SK-N-SH (cell line): ENCODE measurements around the gene EMP2. TPM values are rescaled to one million over a fixed set of nuclear protein-coding genes. Genes with fewer than 3 reads are reported as not detected.
"Not testable (repeated sequence)": the region's sequence is repeated elsewhere in the genome, so short reads cannot be mapped to it uniquely, and the experiment has no call there.

ENCODE experiments used
- CTCF ChIA-PET: fragments of 300-600, 350-600 bp; formaldehyde crosslinking; extraction: SDS; loops from one replicate; lab custom pipeline; 2021; lab: Yijun Ruan, JAX
- POLR2A ChIA-PET: fragments of 350-600 bp; sonication (Branson Sonifier 250); formaldehyde crosslinking; extraction: SDS; loops from one replicate; lab custom pipeline; 2020; ENCODE audit warnings: antibody characterized with exemption, inconsistent platforms; lab: Yijun Ruan, JAX
- DNase-seq: peaks from one replicate; pipeline ENCODE4 v3.0.0; 2012
- H2AFZ ChIP-seq: fragments of 200-600 bp; sonication (generic); 2 replicates; pipeline ENCODE4 v1.8.1; 2016; ENCODE audit warnings: antibody characterized with exemption, mild to moderate bottlenecking, low read depth
- H3F3A ChIP-seq: fragments of 200-600 bp; sonication (generic); replicated peaks from 2 replicates; pipeline ENCODE3; 2016; ENCODE audit warnings: antibody characterized with exemption, mild to moderate bottlenecking; ENCODE audit not compliant: insufficient read depth
- H3K27ac ChIP-seq, 2 experiments: fragments of 200-500 bp in 1 of 2; fragments of 200-600 bp in 1 of 2; sonication (Bioruptor generic) in 1 of 2; sonication (generic), shearing (Covaris generic) in 1 of 2; 2 replicates each; pipeline versions ENCODE4 v1.5.1 to v1.6.1; 2014 to 2016; ENCODE audit warnings: low read depth in 2 of 2, inconsistent platforms in 1 of 2, low read length in 1 of 2, mild to moderate bottlenecking in 1 of 2, mixed read lengths in 1 of 2
- H3K27me3 ChIP-seq: fragments of 200-600 bp; sonication (generic), shearing (Covaris generic); 2 replicates; pipeline ENCODE4 v1.6.1; 2016; ENCODE audit warnings: mixed run types; ENCODE audit not compliant: insufficient read depth
- H3K36me3 ChIP-seq, 2 experiments: fragments of 200-500 bp in 1 of 2; fragments of 200-600 bp in 1 of 2; sonication (Bioruptor generic) in 1 of 2; sonication (generic) in 1 of 2; replicated peaks in 1 of 2; 2 replicates each; pipeline versions ENCODE3 to v1.5.1; 2014 to 2016; ENCODE audit warnings: low read length in 1 of 2, mild to moderate bottlenecking in 1 of 2; ENCODE audit not compliant: insufficient read depth in 2 of 2, control insufficient read depth in 1 of 2
- H3K4me1 ChIP-seq, 2 experiments: fragments of 200-500 bp in 1 of 2; fragments of 200-600 bp in 1 of 2; sonication (Bioruptor generic) in 1 of 2; sonication (generic), shearing (Covaris generic) in 1 of 2; 2 replicates each; pipeline versions ENCODE4 v1.5.1 to v1.6.1; 2014 to 2016; ENCODE audit warnings: low read depth in 1 of 2, low read length in 1 of 2, mixed run types in 1 of 2; ENCODE audit not compliant: insufficient read depth in 2 of 2, control insufficient read depth in 1 of 2
- H3K4me2 ChIP-seq: fragments of 200-600 bp; sonication (generic), shearing (Covaris generic); 2 replicates; pipeline ENCODE4 v1.6.1; 2017; ENCODE audit warnings: mixed run types
- H3K4me3 ChIP-seq, 2 experiments: fragments of 200-500 bp in 1 of 2; fragments of 200-600 bp in 1 of 2; sonication (Bioruptor generic) in 1 of 2; sonication (generic), shearing (Covaris generic) in 1 of 2; 2 replicates each; pipeline versions ENCODE4 v1.5.1 to v1.8.1; 2014 to 2016; ENCODE audit warnings: low read depth in 2 of 2, inconsistent platforms in 1 of 2, low read length in 1 of 2, mild to moderate bottlenecking in 1 of 2, mixed read lengths in 1 of 2, moderate library complexity in 1 of 2
- H3K79me2 ChIP-seq: fragments of 200-600 bp; sonication (generic); 2 replicates; pipeline ENCODE4 v1.8.1; 2017; ENCODE audit warnings: mild to moderate bottlenecking; ENCODE audit not compliant: insufficient read depth
- H3K9ac ChIP-seq: fragments of 200-600 bp; sonication (generic); 2 replicates; pipeline ENCODE4 v1.6.1; 2017; ENCODE audit warnings: mixed run types
- H3K9me2 ChIP-seq: fragments of 200-600 bp; sonication (generic); 2 replicates; pipeline ENCODE4 v1.6.1; 2017; ENCODE audit warnings: mixed run types
- H3K9me3 ChIP-seq: fragments of 200-600 bp; sonication (generic); 2 replicates; pipeline ENCODE4 v1.6.1; 2017; ENCODE audit warnings: mixed run types, mild to moderate bottlenecking, moderate library complexity
- H4K20me1 ChIP-seq: fragments of 200-600 bp; sonication (generic); 2 replicates; pipeline ENCODE4 v1.6.1; 2017; ENCODE audit warnings: mild to moderate bottlenecking, mixed run types; ENCODE audit not compliant: insufficient read depth
- CHD2 ChIP-seq: fragments of 150-350 bp; IDR thresholded peaks from 2 replicates; pipeline ENCODE4 v1.6.1; 2018; ENCODE audit warnings: low read length; ENCODE audit not compliant: partially characterized antibody
- EP300 ChIP-seq, 2 experiments: IDR thresholded peaks; 2 replicates each; pipeline versions ENCODE4 v1.4.0 to v1.6.1; 2012; ENCODE audit warnings: borderline replicate concordance in 1 of 2, low read depth in 1 of 2, low read length in 1 of 2
- FOSL2 ChIP-seq: IDR thresholded peaks from 2 replicates; pipeline ENCODE4 v1.4.0; 2012; ENCODE audit warnings: low read depth, mild to moderate bottlenecking, moderate library complexity, borderline replicate concordance
- FOXJ3 ChIP-seq: sonication (generic); formaldehyde crosslinking; IDR thresholded peaks from 2 replicates; pipeline ENCODE4 v1.5.1; 2020; ENCODE audit warnings: mild to moderate bottlenecking, missing genetic modification reagents
- FOXM1 ChIP-seq: IDR thresholded peaks from 2 replicates; pipeline ENCODE4 v1.4.0; 2012; ENCODE audit warnings: low read depth, mild to moderate bottlenecking
- GABPA ChIP-seq: IDR thresholded peaks from 2 replicates; pipeline ENCODE4 v1.4.0; 2012; ENCODE audit warnings: low read depth, mild to moderate bottlenecking
- GATA2 ChIP-seq: sonication (generic); formaldehyde crosslinking; IDR thresholded peaks from 2 replicates; pipeline ENCODE4 v1.5.0; 2020; ENCODE audit warnings: mild to moderate bottlenecking, missing genetic modification reagents
- IRF3 ChIP-seq: fragments of 150-350 bp; IDR thresholded peaks from 2 replicates; pipeline ENCODE4 v1.6.1; 2016; ENCODE audit warnings: mild to moderate bottlenecking, low read depth, low read length
- MEF2A ChIP-seq: IDR thresholded peaks from 2 replicates; pipeline ENCODE4 v1.4.0; 2012; ENCODE audit warnings: low read depth, borderline replicate concordance
- NFIC ChIP-seq: IDR thresholded peaks from 2 replicates; pipeline ENCODE4 v1.4.0; 2012; ENCODE audit warnings: borderline replicate concordance
- NRF1 ChIP-seq: IDR thresholded peaks from 2 replicates; pipeline ENCODE4 v1.6.1; 2012; ENCODE audit warnings: low read depth, mild to moderate bottlenecking, low read length
- RXRA ChIP-seq: IDR thresholded peaks from 2 replicates; pipeline ENCODE4 v1.4.0; 2012; ENCODE audit warnings: low read depth, mild to moderate bottlenecking, borderline replicate concordance
- TAF1 ChIP-seq: IDR thresholded peaks from 2 replicates; pipeline ENCODE4 v1.6.1; 2012; ENCODE audit warnings: low read depth, mild to moderate bottlenecking, low read length, moderate library complexity, borderline replicate concordance
- WGBS: methylation state at CpG from one replicate; pipeline ENCODE4 v1.1.6; 2017; ENCODE audit warnings: low lambda C conversion rate; 5-methylcytosine and 5-hydroxymethylcytosine counted together
- polyA plus RNA-seq, 3 experiments: library from polyadenylated mRNA; depleted of rRNA; stranded (reverse); fragments of >200 nt; gene quantifications; 2 replicates each; pipeline ENCODE4 v1.2.3, GENCODE V29; 2012
- TF ChIP-seq, protein P1 (sequence below): IDR thresholded peaks from 2 replicates; pipeline ENCODE4; 2012
- TF ChIP-seq, protein P2 (sequence below): fragments of 200-600 bp; sonication (generic); IDR thresholded peaks from 2 replicates; pipeline ENCODE4 v1.6.1; 2017; ENCODE audit warnings: antibody characterized with exemption, mild to moderate bottlenecking, moderate library complexity

Gene EMP2
- polyA plus RNA-seq, 1 of the 3 experiments (the other 2 are of a cell fraction), result 4.3 TPM

DNA sequence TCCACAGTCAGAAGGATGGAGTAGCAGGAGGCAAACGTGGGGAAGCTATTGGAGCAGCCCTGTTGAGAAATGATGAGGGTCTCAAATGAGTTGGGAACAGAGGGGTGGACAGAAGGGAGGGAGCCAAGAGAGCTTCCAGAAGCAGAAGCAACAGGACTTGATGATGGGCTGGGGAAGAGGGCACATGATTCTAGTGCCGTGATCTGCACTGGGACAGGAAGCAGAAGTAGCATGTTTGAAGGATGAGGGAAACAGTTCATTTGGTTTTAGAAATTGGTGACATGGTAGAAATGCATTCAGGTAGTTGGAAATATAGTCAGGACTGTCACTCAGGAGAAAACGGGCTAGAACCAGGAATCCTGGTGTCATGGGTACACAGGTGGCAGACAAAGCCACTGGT lies 19.4 kb downstream of the EMP2 start:
- no peak overlapping the region for H3K4me2 ChIP-seq
- no peaks in the 10 kb centered on the region for H3F3A ChIP-seq
- WGBS, result 84% methylated on average over 3 of the region's 3 CpGs
- no peaks in the 10 kb centered on the region for H3K79me2 ChIP-seq
- ChIA-PET CTCF (interaction anchor here (0.7 kb wide), 1 partner anchor 172 kb away, joined by 3 read pairs; no protein-coding TSS in a partner anchor), POLR2A (no interaction called here)
- no peak overlapping the region for H3K27ac ChIP-seq
- no peaks in the 10 kb centered on the region for H3K9me3 ChIP-seq
- H2AFZ ChIP-seq, result no peak overlapping the region
- H3K27me3 ChIP-seq, result no peaks in the 10 kb centered on the region
- H3K9ac ChIP-seq, result no peak overlapping the region
- no peak overlapping the region for H3K4me3 ChIP-seq
- no peak for DNase-seq
- TF ChIP-seq FOXM1, result no peak
- no peak for TF ChIP-seq CHD2
- TF ChIP-seq NFIC, result no peak
- H3K36me3 ChIP-seq, result no peaks in the 10 kb centered on the region
- no peaks in the 10 kb centered on the region for H4K20me1 ChIP-seq
- peaks cover 0 to 7% of the 10 kb centered on the region in 2 experiments; a peak in 1 of 4 replicates for H3K4me1 ChIP-seq
- no peaks in the 10 kb centered on the region for H3K9me2 ChIP-seq

DNA sequence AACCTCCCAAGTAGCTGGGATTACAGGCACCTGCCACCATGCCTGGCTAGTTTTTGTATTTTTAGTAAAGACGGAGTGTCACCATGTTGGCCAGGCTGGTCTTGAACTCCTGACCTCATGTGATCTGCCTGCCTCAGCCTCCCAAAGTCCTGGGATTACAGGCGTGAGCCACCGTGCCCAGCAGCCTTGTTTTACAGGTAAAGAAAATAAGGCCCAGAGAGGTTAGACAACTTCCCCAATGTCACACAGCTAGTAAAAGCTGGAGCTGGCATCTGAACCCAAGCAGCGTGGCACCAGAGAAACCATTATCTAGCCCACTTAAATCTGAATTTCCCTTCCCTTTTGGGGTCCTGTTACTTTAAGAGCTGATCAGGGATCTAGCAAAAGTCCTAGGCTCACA lies 20.6 kb downstream of the EMP2 start:
- POLR2A ChIA-PET, H3K79me2 ChIP-seq, H3K4me1 ChIP-seq, H3K4me2 ChIP-seq, DNase-seq, H3K9me2 ChIP-seq, H3K27ac ChIP-seq, H3K36me3 ChIP-seq, H3K9me3 ChIP-seq, H3K9ac ChIP-seq, H3F3A ChIP-seq, CTCF ChIA-PET, H3K27me3 ChIP-seq, H2AFZ ChIP-seq, H3K4me3 ChIP-seq, H4K20me1 ChIP-seq: not testable (repeated sequence)
- WGBS, result 91% methylated on average over 4 of the region's 4 CpGs

DNA sequence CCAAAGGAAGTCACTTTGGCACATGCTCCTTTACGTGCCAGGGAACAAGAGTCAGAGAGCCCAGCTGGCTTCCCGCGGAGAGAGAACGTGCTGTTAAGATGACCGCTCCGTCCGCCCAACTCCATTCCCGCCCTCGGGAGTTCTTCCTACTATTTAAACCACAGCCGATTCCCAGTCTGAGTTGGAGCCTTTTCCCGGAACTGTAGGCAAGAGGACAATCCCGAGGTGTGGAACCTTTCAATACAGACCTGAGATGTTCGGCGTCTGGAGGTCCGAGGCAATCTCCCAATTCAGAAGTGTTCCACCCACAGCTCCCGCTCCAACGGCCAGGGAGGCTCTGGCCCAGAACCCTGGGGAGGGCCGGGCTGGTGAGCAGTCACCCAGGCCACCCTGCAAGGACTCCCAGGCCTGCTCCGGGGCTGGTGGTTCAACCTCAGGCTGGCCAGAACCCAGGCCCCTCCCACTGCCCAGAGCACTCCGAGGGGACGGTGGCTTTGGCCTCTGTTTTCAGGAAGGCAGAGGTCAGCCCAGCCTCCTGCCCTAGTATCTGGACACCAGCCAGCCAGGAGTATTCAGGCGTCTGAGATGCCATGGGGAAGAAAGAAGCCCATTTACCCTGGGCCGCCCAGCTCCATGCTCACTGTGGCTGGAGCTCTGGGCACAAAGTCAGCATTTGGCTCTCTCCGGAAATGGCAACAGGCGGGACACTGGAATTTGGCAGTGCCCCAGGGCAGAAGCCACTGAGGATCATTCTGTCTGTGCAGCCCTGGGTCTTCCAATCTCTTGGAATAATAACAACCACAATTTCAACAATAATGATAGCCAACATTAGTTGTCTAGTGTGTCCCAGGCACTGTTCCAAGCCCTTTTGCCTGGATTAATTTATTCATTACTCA lies 21.4 kb downstream of the EMP2 start:
- 88% methylated on average over 20 of the region's 25 CpGs for WGBS
- POLR2A ChIA-PET, result no interaction called here
- no peaks in the 10 kb centered on the region for H3K9me2 ChIP-seq
- no peak overlapping the region for H3K4me3 ChIP-seq
- H3K9me3 ChIP-seq, result no peaks in the 10 kb centered on the region
- H3F3A ChIP-seq, result no peaks in the 10 kb centered on the region
- H3K27me3 ChIP-seq, result no peaks in the 10 kb centered on the region
- no peak overlapping the region for H3K4me2 ChIP-seq
- DNase-seq, result no peak
- H3K27ac ChIP-seq, result 0 out of 4 replicates have a peak overlapping the region, but pooled peaks of 1 of the 2 experiments have one; percentile 2
- no peak overlapping the region for H3K9ac ChIP-seq
- H4K20me1 ChIP-seq, result no peaks in the 10 kb centered on the region
- no peaks in the 10 kb centered on the region for H3K36me3 ChIP-seq
- H3K4me1 ChIP-seq, result peaks cover 0 to 7% of the 10 kb centered on the region in 2 experiments; a peak in 1 of 4 replicates
- TF ChIP-seq, protein P1, sequence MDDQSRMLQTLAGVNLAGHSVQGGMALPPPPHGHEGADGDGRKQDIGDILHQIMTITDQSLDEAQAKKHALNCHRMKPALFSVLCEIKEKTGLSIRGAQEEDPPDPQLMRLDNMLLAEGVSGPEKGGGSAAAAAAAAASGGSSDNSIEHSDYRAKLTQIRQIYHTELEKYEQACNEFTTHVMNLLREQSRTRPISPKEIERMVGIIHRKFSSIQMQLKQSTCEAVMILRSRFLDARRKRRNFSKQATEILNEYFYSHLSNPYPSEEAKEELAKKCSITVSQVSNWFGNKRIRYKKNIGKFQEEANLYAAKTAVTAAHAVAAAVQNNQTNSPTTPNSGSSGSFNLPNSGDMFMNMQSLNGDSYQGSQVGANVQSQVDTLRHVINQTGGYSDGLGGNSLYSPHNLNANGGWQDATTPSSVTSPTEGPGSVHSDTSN, result no peak
- TF ChIP-seq TAF1, result no peak
- TF ChIP-seq FOSL2, result no peak
- TF ChIP-seq GATA2 (CRISPR knock-in tag), result no peak
- TF ChIP-seq RXRA, result no peak
- TF ChIP-seq FOXM1, result no peak
- TF ChIP-seq NFIC, result no peak
- no peak for TF ChIP-seq MEF2A
- TF ChIP-seq NRF1, result no peak
- TF ChIP-seq, protein P2, sequence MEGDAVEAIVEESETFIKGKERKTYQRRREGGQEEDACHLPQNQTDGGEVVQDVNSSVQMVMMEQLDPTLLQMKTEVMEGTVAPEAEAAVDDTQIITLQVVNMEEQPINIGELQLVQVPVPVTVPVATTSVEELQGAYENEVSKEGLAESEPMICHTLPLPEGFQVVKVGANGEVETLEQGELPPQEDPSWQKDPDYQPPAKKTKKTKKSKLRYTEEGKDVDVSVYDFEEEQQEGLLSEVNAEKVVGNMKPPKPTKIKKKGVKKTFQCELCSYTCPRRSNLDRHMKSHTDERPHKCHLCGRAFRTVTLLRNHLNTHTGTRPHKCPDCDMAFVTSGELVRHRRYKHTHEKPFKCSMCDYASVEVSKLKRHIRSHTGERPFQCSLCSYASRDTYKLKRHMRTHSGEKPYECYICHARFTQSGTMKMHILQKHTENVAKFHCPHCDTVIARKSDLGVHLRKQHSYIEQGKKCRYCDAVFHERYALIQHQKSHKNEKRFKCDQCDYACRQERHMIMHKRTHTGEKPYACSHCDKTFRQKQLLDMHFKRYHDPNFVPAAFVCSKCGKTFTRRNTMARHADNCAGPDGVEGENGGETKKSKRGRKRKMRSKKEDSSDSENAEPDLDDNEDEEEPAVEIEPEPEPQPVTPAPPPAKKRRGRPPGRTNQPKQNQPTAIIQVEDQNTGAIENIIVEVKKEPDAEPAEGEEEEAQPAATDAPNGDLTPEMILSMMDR, result no peak
- TF ChIP-seq GABPA, result no peak
- TF ChIP-seq IRF3, result no peak
- TF ChIP-seq FOXJ3 (CRISPR knock-in tag), result no peak
- no peak for TF ChIP-seq EP300 (IDR thresholded peaks at IDR 0.05; ENCODE audit: borderline replicate concordance in 1 of 2, low read depth in 1 of 2, low read length in 1 of 2)
- TF ChIP-seq, all 33 proteins: peak for 0
- Histone ChIP-seq H3K79me2 (no peaks in the 10 kb centered on the region), H2AFZ (no peak overlapping the region)
- CTCF ChIA-PET, result no interaction called here
